ENCODE results near the gene F2RL3.

F2RL3 gene

GRCh38 chr19:16917401-16917800, 28.6 kb downstream of the F2RL3 start:
- no peak for TF ChIP-seq CTCF (IDR thresholded peaks at IDR 0.05; ENCODE audit: control insufficient read depth, insufficient read depth, low read depth, low read length, missing control alignments)
- no peak for DNase-seq (ENCODE audit: low read depth)
- H3K4me3 ChIP-seq (ENCODE audit: control insufficient read depth, low read depth, low read length): no peak overlapping the region

- DNase-seq (ENCODE audit: low read depth): no peak
- no peak overlapping the region for H3K4me3 ChIP-seq (ENCODE audit: control insufficient read depth, low read depth, low read length)
- TF ChIP-seq CTCF (IDR thresholded peaks at IDR 0.05; ENCODE audit: control insufficient read depth, insufficient read depth, low read depth, low read length, missing control alignments): no peak
Measured at GRCh38 chr19:16919496-16919895, 30.7 kb downstream of the F2RL3 start.

- H3K4me3 ChIP-seq (ENCODE audit: control insufficient read depth, low read depth, low read length): no peak overlapping the region
- DNase-seq (ENCODE audit: low read depth): peak; percentile 31
- TF ChIP-seq CTCF (IDR thresholded peaks at IDR 0.05; ENCODE audit: control insufficient read depth, insufficient read depth, low read depth, low read length, missing control alignments): no peak
Measured at GRCh38 chr19:16920816-16921529, 32.2 kb downstream of the F2RL3 start.

- no peak for DNase-seq (ENCODE audit: low read depth)
- no peak overlapping the region for H3K4me3 ChIP-seq (ENCODE audit: control insufficient read depth, low read depth, low read length)
- TF ChIP-seq CTCF (IDR thresholded peaks at IDR 0.05; ENCODE audit: control insufficient read depth, insufficient read depth, low read depth, low read length, missing control alignments): no peak
Measured at GRCh38 chr19:16921766-16922591, 33.2 kb downstream of the F2RL3 start.

GRCh38 chr19:16922592-16922934, 33.8 kb downstream of the F2RL3 start:
- H3K4me3 ChIP-seq (ENCODE audit: control insufficient read depth, low read depth, low read length): no peak overlapping the region
- TF ChIP-seq CTCF (IDR thresholded peaks at IDR 0.05; ENCODE audit: control insufficient read depth, insufficient read depth, low read depth, low read length, missing control alignments): no peak
- DNase-seq (ENCODE audit: low read depth): no peak

- DNase-seq (ENCODE audit: low read depth): no peak
- no peak for TF ChIP-seq CTCF (IDR thresholded peaks at IDR 0.05; ENCODE audit: control insufficient read depth, insufficient read depth, low read depth, low read length, missing control alignments)
- H3K4me3 ChIP-seq (ENCODE audit: control insufficient read depth, low read depth, low read length): no peak overlapping the region
Measured at GRCh38 chr19:16922949-16923348, 34.1 kb downstream of the F2RL3 start.

Data from AG09309 (cell line).